K562 (cell line): ENCODE measurements around the gene ERF. TPM values are rescaled to one million over a fixed set of nuclear protein-coding genes. Genes with fewer than 3 reads are reported as not detected.

Experiments used
- BMI1 ChIP-seq: fragments of 150-350 bp; IDR thresholded peaks from 2 replicates; pipeline ENCODE4 v1.6.1; 2014; ENCODE audit warnings: low read length
- CC2D1A ChIP-seq: fragments of 450-650 bp; IDR thresholded peaks from 2 replicates; pipeline ENCODE4 v1.6.1; 2017; ENCODE audit warnings: mild to moderate bottlenecking
- CREB3 ChIP-seq: fragments of 450-650 bp; conservative IDR thresholded peaks from 2 replicates; pipeline ENCODE4 v1.6.1; 2016; ENCODE audit warnings: missing genetic modification characterization, low read depth, mild to moderate bottlenecking, missing compliant biosample characterization, moderate library complexity
- CTCF ChIP-seq, 3 experiments: IDR thresholded peaks in 2 of 3; conservative IDR thresholded peaks in 1 of 3; 2 replicates each; pipeline ENCODE4 v1.5.1; 2011 to 2012; ENCODE audit warnings: low read length in 3 of 3, mild to moderate bottlenecking in 3 of 3, control low read depth in 2 of 3, improper control_type of control experiment in 1 of 3, inconsistent platforms in 1 of 3, low read depth in 1 of 3, mixed read lengths in 1 of 3, moderate library complexity in 1 of 3; ENCODE audit not compliant: insufficient read depth in 2 of 3
- E2F1 ChIP-seq: sonication (generic); formaldehyde crosslinking; IDR thresholded peaks from 2 replicates; pipeline ENCODE4 v1.8.1; 2023; ENCODE audit warnings: mild to moderate bottlenecking, missing genetic modification reagents, moderate library complexity
- JUND ChIP-seq, 2 experiments: IDR thresholded peaks; 2 replicates in 1 of 2; 3 replicates in 1 of 2; pipeline ENCODE4 v1.6.1; 2011; ENCODE audit warnings: borderline replicate concordance in 2 of 2, low read depth in 2 of 2, low read length in 2 of 2, improper control_type of control experiment in 1 of 2, missing biosample characterization in 1 of 2, missing genetic modification characterization in 1 of 2, missing genetic modification reagents in 1 of 2
- MIER1 ChIP-seq: fragments of 450-650 bp; IDR thresholded peaks from 2 replicates; pipeline ENCODE4 v1.6.1; 2016; ENCODE audit warnings: antibody characterized with exemption, mild to moderate bottlenecking, low read depth
- MLLT1 ChIP-seq, 2 experiments: fragments of 450-650 bp; IDR thresholded peaks; 2 replicates each; pipeline ENCODE4 v1.6.1; 2016
- MXD1 ChIP-seq: fragments of 250-450 bp; sonication (Bioruptor Pico); IDR thresholded peaks from 2 replicates; pipeline ENCODE4 v1.8.0; 2021; ENCODE audit warnings: borderline replicate concordance, mild to moderate bottlenecking, moderate library complexity; ENCODE audit not compliant: poor library complexity, severe bottlenecking
- NCOA1 ChIP-seq: fragments of 450-650 bp; IDR thresholded peaks from 2 replicates; pipeline ENCODE4 v1.6.1; 2016; ENCODE audit warnings: low read depth
- NFYB ChIP-seq: IDR thresholded peaks from 2 replicates; pipeline ENCODE4 v1.6.1; 2011; ENCODE audit warnings: mild to moderate bottlenecking, moderate library complexity; ENCODE audit not compliant: insufficient read length; ENCODE audit errors: extremely low read depth
- NR2F6 ChIP-seq: fragments of 450-650 bp; formaldehyde crosslinking; IDR thresholded peaks from 2 replicates; pipeline ENCODE4 v1.4.0; 2020; ENCODE audit warnings: mild to moderate bottlenecking
- PRMT5 ChIP-seq: sonication (generic); formaldehyde crosslinking; IDR thresholded peaks from 2 replicates; pipeline ENCODE4 v1.5.0; 2020; ENCODE audit warnings: missing genetic modification reagents
- STAT5B ChIP-seq: fragments of 250-450 bp; sonication (Bioruptor Pico); IDR thresholded peaks from 2 replicates; pipeline ENCODE4 v1.8.0; 2021; ENCODE audit warnings: mild to moderate bottlenecking, inconsistent platforms
- VEZF1 ChIP-seq: fragments of 200-800 bp; sonication (Bioruptor generic); IDR thresholded peaks from 2 replicates; pipeline ENCODE4 v1.6.1; 2017; ENCODE audit warnings: missing genetic modification characterization, missing compliant biosample characterization
- ZNF124 ChIP-seq: sonication (generic); formaldehyde crosslinking; IDR thresholded peaks from 2 replicates; pipeline ENCODE4 v1.8.1; 2022; ENCODE audit warnings: missing genetic modification reagents
- ZNF449 ChIP-seq: fragments of 250-450 bp; sonication (Bioruptor Pico); IDR thresholded peaks from 2 replicates; pipeline ENCODE4 v1.8.0; 2022; ENCODE audit warnings: moderate library complexity, mild to moderate bottlenecking, inconsistent platforms
- polyA plus RNA-seq, 8 experiments: library from polyadenylated mRNA; depleted of rRNA in 4 of 8; stranded (reverse) in 5 of 8; unstranded in 3 of 8; fragments of >200 nt; fragmentation: Nextera tagmentation in 2 of 8; fragmentation: Illumina TruSeq in 1 of 8; extraction: Ambion mirVana in 2 of 8; extraction: Trizol in 1 of 8; gene quantifications; 2 replicates each; pipeline versions ENCODE4 v1.2.1 to v1.2.3, GENCODE V29; 2011 to 2014; ENCODE audit warnings: inconsistent platforms in 1 of 8, missing spikeins in 1 of 8
- total RNA-seq, 7 experiments: library from RNA; depleted of rRNA in 6 of 7; stranded (reverse); fragments of >200 nt in 6 of 7; fragmentation: Illumina TruSeq in 2 of 7; extraction: Trizol in 2 of 7; gene quantifications; 2 replicates each; pipeline versions ENCODE4 v1.2.1 to v1.2.3, GENCODE V29; 2011 to 2021; ENCODE audit warnings: low replicate concordance in 1 of 7

The ERF gene
- total and polyA plus RNA-seq, 9 of the 15 experiments (the other 6 are each of a cell fraction or from before 2014, with no cell fraction given) = 0.03 to 75.4 (median 27.0) TPM

GRCh38 chr19:42268704-42269477, 14.0 kb upstream of the ERF start, which contains the start of gene CIC (continued):
- TF ChIP-seq MXD1 (CRISPR knock-in tag) (no peak), CC2D1A (no peak), NR2F6 (CRISPR knock-in tag) (no peak), ZNF124 (CRISPR knock-in tag) (no peak), CREB3 (tag) (no peak), BMI1 (no peak), VEZF1 (CRISPR knock-in tag) (peak; percentile 86), MLLT1 (IDR thresholded peaks at IDR 0.05) (peak in 1 of 2 experiments; percentile 100; a peak in 2 of 4 replicates), NCOA1 (no peak), STAT5B (CRISPR knock-in tag) (no peak), ZNF449 (CRISPR knock-in tag) (no peak), NFYB (peak; percentile 82), E2F1 (CRISPR knock-in tag) (no peak), JUND (IDR thresholded peaks at IDR 0.05; ENCODE audit: borderline replicate concordance, low read depth, low read length) (peak; percentile 2; the same call in 1 of the 2 replicates), JUND (tag; IDR thresholded peaks at IDR 0.05; ENCODE audit: borderline replicate concordance, low read depth, low read length) (no peak; the same call in 2 of the 3 replicates), CTCF (IDR thresholded peaks at IDR 0.05 in 2 of 3, conservative IDR thresholded peaks at IDR 0.05 in 1 of 3; ENCODE audit: insufficient read depth in 2 of 3, low read depth in 1 of 3, low read length in 3 of 3) (no peak), PRMT5 (no peak), MIER1 (no peak)
